ENCODE data around the gene HPSE. TPM values are rescaled to one million over a fixed set of nuclear protein-coding genes. Genes with fewer than 3 reads are reported as not detected.

Gene HPSE
- total and polyA plus RNA-seq, 2 donors (not counting 3 experiments of a cell fraction or from before 2014, with no cell fraction given) = 3.5 to 7.0 TPM

- Histone ChIP-seq H3K9me1 (replicated peaks; ENCODE audit: control insufficient read depth, extremely low read depth, insufficient read depth, low read length) (no peaks in the 10 kb centered on the region), H3K79me2 (ENCODE audit: control insufficient read depth, insufficient read depth, low read length) (no peaks in the 10 kb centered on the region), H2AFZ (ENCODE audit: low read depth, low read length) (no peak overlapping the region), H4K20me1 (replicated peaks; ENCODE audit: control insufficient read depth, extremely low read depth, insufficient read depth, low read length) (no peaks in the 10 kb centered on the region), H3K9ac (replicated peaks; ENCODE audit: extremely low read depth, insufficient read depth, low read length) (no peak overlapping the region), H3K4me3 (replicated peaks in 1 of 3; ENCODE audit: insufficient read depth in 1 of 3, low read depth in 1 of 3, low read length in 3 of 3) (no peak overlapping the region), H3K4me2 (ENCODE audit: insufficient read depth, low read length) (no peak overlapping the region), H3K4me1 (ENCODE audit: control insufficient read depth, extremely low read depth, insufficient read depth, low read length) (peaks cover 5% of the 10 kb centered on the region), H3K36me3 (ENCODE audit: control insufficient read depth in 2 of 2, extremely low read depth in 1 of 2, insufficient read depth in 2 of 2, low read length in 2 of 2) (peaks cover 0 to 6% of the 10 kb centered on the region in 2 experiments), H3K27me3 (ENCODE audit: control insufficient read depth in 2 of 2, insufficient read depth in 2 of 2, low read length in 2 of 2) (no peaks in the 10 kb centered on the region), H3K9me3 (replicated peaks; ENCODE audit: control insufficient read depth, insufficient read depth, low read length) (no peaks in the 10 kb centered on the region), H3K27ac (ENCODE audit: insufficient read depth, low read depth, low read length) (no peak overlapping the region)
- intact Hi-C loops (cut with micrococcal nuclease) (no loop called here), dilution Hi-C loops (cut with MboI; ENCODE audit: extremely low pct_ligation_motif_present, low sequenced_read_pairs) (no loop called here)
- no peak for DNase-seq (ENCODE audit: low read depth, low spot score)
- BruUV-seq (replicated peaks) = no TSS peak
- FAIRE-seq = no peak
- ChIA-PET CTCF (interaction anchor here (0.8 to 8.4 kb wide), 8 partner anchors 10 to 229 kb away, joined by 3 to 120 read pairs (median 4); partner anchors contain the start of gene COQ2), POLR2A (no interaction called here)
- TF ChIP-seq, protein P1, sequence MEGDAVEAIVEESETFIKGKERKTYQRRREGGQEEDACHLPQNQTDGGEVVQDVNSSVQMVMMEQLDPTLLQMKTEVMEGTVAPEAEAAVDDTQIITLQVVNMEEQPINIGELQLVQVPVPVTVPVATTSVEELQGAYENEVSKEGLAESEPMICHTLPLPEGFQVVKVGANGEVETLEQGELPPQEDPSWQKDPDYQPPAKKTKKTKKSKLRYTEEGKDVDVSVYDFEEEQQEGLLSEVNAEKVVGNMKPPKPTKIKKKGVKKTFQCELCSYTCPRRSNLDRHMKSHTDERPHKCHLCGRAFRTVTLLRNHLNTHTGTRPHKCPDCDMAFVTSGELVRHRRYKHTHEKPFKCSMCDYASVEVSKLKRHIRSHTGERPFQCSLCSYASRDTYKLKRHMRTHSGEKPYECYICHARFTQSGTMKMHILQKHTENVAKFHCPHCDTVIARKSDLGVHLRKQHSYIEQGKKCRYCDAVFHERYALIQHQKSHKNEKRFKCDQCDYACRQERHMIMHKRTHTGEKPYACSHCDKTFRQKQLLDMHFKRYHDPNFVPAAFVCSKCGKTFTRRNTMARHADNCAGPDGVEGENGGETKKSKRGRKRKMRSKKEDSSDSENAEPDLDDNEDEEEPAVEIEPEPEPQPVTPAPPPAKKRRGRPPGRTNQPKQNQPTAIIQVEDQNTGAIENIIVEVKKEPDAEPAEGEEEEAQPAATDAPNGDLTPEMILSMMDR (IDR thresholded peaks at IDR 0.05; ENCODE audit: extremely low read depth in 1 of 2, insufficient read depth in 1 of 2, low read depth in 1 of 2, low read length in 2 of 2) = no peak
- TF ChIP-seq FOS (IDR thresholded peaks at IDR 0.05; ENCODE audit: borderline replicate concordance, insufficient read depth, low read length) (no peak), MYC (IDR thresholded peaks at IDR 0.05; ENCODE audit: low read depth, low read length) (no peak), MAX (IDR thresholded peaks at IDR 0.05; ENCODE audit: insufficient read depth, insufficient read length) (no peak), POLR2A (IDR thresholded peaks at IDR 0.05; ENCODE audit: low read depth, low read length) (no peak), EZH2 (IDR thresholded peaks at IDR 0.05; ENCODE audit: borderline replicate concordance, low read depth, low read length, severe bottlenecking) (no peak), GATA2 (IDR thresholded peaks at IDR 0.05; ENCODE audit: insufficient read depth, insufficient read length, low read depth, low read length) (no peak), POLR2AphosphoS5 (IDR thresholded peaks at IDR 0.05; ENCODE audit: insufficient read depth, low read depth, low read length) (no peak)
Measured at GRCh38 chr4:83266689-83267088, 68.0 kb downstream of the HPSE start.
